ENCODE measurements around the gene SEC14L6.

GRCh38 chr22:30572840-30573593 lies 26.5 kb upstream of the SEC14L6 start:
- TF ChIP-seq CTCF (IDR thresholded peaks at IDR 0.05) (no peak), POLR2A (IDR thresholded peaks at IDR 0.05) (no peak)

All from lower leg skin (tissue), 3 donors.